Gastroesophageal sphincter (tissue), 4 donors: ENCODE results near the gene BHLHE40. TPM values are rescaled to one million over a fixed set of nuclear protein-coding genes. Genes with fewer than 3 reads are reported as not detected.
A peak's percentile ranks its signal among the peaks of the same experiment; 100 is the strongest.

ENCODE experiments used
- ATAC-seq: fragments of 150-250 bp; one replicate; pipeline ENCODE4 v1.9.1; 2016; ENCODE audit warnings: mild to moderate bottlenecking, moderate library complexity
- H3K27ac ChIP-seq, 4 donors: fragments of 200-600 bp; sonication (generic) in 3 of 4; 1 replicate in 3 of 4; 2 replicates in 1 of 4; pipeline ENCODE4 v1.5.1; 2016 to 2019
- H3K27me3 ChIP-seq: fragments of 200-600 bp; sonication (generic); one replicate; pipeline ENCODE4 v1.5.1; 2019
- H3K36me3 ChIP-seq, 2 donors: fragments of 200-600 bp; sonication (generic); one replicate each; pipeline ENCODE4 v1.5.1; 2019; ENCODE audit warnings: control low read depth in 1 of 2
- H3K4me1 ChIP-seq, 3 donors: fragments of 200-600 bp; sonication (generic); 1 replicate in 2 of 3; 2 replicates in 1 of 3; pipeline ENCODE4 v1.5.1; 2016 to 2019; ENCODE audit warnings: control low read depth in 2 of 3
- H3K4me3 ChIP-seq, 2 donors: fragments of 200-600 bp; sonication (generic); one replicate each; pipeline ENCODE4 v1.5.1; 2019; ENCODE audit warnings: mild to moderate bottlenecking in 1 of 2, moderate library complexity in 1 of 2
- H3K9me3 ChIP-seq, 3 donors: fragments of 200-600 bp; sonication (generic); one replicate each; pipeline ENCODE4 v1.5.1; 2017 to 2019; ENCODE audit warnings: control low read depth in 2 of 3
- EP300 ChIP-seq: sonication (generic); formaldehyde crosslinking; IDR thresholded peaks from one replicate; pipeline ENCODE4 v1.6.1; 2017; ENCODE audit warnings: antibody characterized with exemption, mild to moderate bottlenecking
- POLR2A ChIP-seq, 2 donors: fragments of 450-650 bp; IDR thresholded peaks; one replicate each; pipeline ENCODE4 v1.6.1; 2017; ENCODE audit warnings: antibody characterized with exemption in 2 of 2, mild to moderate bottlenecking in 2 of 2, moderate library complexity in 1 of 2
- POLR2AphosphoS5 ChIP-seq: sonication (generic); formaldehyde crosslinking; IDR thresholded peaks from one replicate; pipeline ENCODE4 v1.6.1; 2017; ENCODE audit warnings: antibody characterized with exemption
- WGBS, 2 donors: methylation state at CpG; one replicate each; pipeline ENCODE4 v1.1.5; 2018; ENCODE audit warnings: low coverage in 1 of 2; 5-methylcytosine and 5-hydroxymethylcytosine counted together
- total RNA-seq, 4 donors: library from RNA; depleted of rRNA; stranded (reverse); fragments of >200 nt; gene quantifications; one replicate each; pipeline ENCODE4 v1.1.0, GENCODE V29; 2016
- TF ChIP-seq, protein P1 (sequence below), 4 experiments: fragments of 200-600 bp in 2 of 4; fragments of 450-650 bp in 2 of 4; sonication (generic) in 1 of 4; IDR thresholded peaks; one replicate each; pipeline ENCODE4 v1.5.1; 2017 to 2019; ENCODE audit warnings: antibody characterized with exemption in 4 of 4, mild to moderate bottlenecking in 2 of 4, moderate library complexity in 2 of 4

BHLHE40 gene
- total RNA-seq, 4 donors from 2014 or later: 7.8 to 46.0 (median 14.0) TPM

DNA sequence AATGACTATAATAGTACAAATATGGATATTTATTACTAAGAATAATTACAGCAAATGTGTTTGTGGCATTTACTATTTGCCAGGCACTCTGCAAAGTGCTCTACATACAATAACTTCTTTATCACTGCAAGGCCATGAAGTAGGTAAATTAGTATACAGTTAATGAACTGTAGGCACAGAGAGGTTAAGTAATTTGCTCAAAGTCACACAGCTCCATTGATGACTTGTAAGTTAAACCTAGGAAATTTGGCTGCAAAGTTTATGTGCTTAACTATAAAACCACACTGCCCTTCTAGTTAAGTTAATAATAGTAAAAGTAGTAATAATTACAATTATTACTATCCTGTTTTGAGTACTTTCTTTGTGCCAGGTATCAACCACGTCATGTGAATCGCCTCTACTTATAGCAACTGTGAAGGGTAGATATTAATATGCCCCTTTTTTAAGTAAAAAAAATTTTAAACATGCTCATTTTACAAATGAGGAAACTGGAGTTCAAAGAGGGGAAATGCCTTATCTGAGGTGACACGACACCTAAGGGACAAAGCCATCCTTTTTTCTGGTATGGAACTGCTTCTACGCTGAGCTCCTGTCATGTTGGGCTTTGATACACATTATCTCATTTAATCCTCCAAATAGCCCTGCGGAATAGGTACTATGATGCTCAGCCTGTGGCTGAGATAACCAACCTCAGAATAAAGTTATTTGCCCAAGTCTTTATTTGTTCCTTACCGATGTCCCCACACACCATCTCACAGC lies 8.5 kb downstream of the BHLHE40 start:
- ATAC-seq: no peak
- H3K36me3 ChIP-seq: peaks cover 0 to 9% of the 10 kb centered on the region in 2 donors
- peak overlapping the region; percentile 95 to 100 (median 97) for H3K27ac ChIP-seq
- H3K27me3 ChIP-seq: no peaks in the 10 kb centered on the region
- no peaks in the 10 kb centered on the region for H3K9me3 ChIP-seq
- TF ChIP-seq POLR2AphosphoS5 (no peak), POLR2A (IDR thresholded peaks at IDR 0.05) (no peak), EP300 (no peak)
- TF ChIP-seq, protein P1, sequence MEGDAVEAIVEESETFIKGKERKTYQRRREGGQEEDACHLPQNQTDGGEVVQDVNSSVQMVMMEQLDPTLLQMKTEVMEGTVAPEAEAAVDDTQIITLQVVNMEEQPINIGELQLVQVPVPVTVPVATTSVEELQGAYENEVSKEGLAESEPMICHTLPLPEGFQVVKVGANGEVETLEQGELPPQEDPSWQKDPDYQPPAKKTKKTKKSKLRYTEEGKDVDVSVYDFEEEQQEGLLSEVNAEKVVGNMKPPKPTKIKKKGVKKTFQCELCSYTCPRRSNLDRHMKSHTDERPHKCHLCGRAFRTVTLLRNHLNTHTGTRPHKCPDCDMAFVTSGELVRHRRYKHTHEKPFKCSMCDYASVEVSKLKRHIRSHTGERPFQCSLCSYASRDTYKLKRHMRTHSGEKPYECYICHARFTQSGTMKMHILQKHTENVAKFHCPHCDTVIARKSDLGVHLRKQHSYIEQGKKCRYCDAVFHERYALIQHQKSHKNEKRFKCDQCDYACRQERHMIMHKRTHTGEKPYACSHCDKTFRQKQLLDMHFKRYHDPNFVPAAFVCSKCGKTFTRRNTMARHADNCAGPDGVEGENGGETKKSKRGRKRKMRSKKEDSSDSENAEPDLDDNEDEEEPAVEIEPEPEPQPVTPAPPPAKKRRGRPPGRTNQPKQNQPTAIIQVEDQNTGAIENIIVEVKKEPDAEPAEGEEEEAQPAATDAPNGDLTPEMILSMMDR (IDR thresholded peaks at IDR 0.05): no peak
- H3K4me1 ChIP-seq: peaks cover 12 to 66% (median 46%) of the 10 kb centered on the region in 3 donors
- 82 to 88% methylated on average over 5 to 6 of the region's 6 CpGs for WGBS, 2 donors
- H3K4me3 ChIP-seq: peak overlapping the region; percentile 47

DNA sequence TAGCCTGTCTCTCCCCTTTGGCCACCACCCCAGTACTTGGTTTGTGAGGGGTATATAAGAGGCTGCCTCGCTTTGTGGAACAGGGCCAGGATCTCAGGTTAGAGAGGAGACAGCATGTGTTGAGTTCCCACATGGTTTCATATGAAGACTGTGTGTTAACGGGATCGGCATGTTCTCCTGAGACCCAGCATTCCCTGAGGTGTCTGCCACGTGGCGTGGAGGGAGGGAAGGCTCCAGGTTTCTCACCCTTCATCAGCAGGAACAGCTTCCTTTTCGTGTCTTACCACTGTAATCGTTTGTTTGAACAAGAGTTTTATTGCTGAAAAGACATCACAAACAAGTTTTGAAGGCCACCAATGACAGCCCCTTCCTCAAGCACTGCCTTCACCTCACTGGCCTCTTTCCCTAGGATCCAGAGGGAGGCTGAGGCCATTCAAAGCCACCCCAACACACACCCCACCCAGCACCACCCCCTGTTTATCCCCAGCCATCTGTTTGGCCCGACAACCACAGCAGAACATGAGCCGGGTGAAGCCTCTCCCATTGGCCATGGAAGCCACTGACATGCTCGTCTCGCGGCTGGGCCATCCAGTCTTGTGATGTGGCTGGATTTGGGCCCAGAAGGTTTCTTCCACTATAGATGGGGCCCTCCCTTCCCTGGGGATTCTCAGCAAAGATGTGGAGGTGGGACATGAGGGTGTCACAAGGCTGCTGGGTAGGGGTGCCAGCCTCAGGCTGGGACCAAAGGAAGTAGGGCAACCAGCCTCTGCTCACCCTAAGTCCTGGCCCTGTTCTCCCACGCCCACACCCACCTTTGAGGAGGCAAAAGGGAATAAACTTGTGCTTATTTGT lies 10.0 kb downstream of the BHLHE40 start:
- Histone ChIP-seq H3K27me3 (no peaks in the 10 kb centered on the region), H3K4me1 (peaks cover 12 to 51% (median 31%) of the 10 kb centered on the region in 3 donors), H3K36me3 (no peaks in the 10 kb centered on the region), H3K4me3 (no peak overlapping the region), H3K27ac (peak overlapping the region in 3 of 4 donors; percentile 95 to 100 (median 96)), H3K9me3 (no peaks in the 10 kb centered on the region)
- WGBS, 2 donors: 56 to 73% methylated on average over 7 to 8 of the region's 13 CpGs
- no peak for TF ChIP-seq POLR2AphosphoS5
- no peak for TF ChIP-seq POLR2A (IDR thresholded peaks at IDR 0.05)
- TF ChIP-seq EP300: no peak
- TF ChIP-seq, protein P1 (IDR thresholded peaks at IDR 0.05): no peak
- ATAC-seq: no peak

DNA sequence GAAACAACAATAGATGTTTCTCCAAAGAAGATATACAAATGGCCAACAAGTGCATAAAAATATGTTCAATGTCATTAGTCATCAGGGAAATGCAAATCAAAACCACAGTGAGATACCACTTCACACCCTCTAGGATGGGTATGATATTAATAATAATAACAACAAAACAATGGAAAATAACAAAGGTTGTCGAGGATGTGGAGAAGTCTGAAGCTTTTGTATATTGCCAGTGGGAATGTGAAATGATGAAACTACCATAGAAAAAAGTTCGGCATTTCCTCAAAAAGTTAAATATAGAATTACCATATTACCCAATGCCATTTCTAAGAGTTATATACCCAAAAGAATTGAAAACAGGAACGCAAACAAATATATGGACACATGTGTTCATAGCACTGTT lies 10.8 kb downstream of the BHLHE40 start:
- TF ChIP-seq EP300: no peak
- TF ChIP-seq, protein P1 (IDR thresholded peaks at IDR 0.05): no peak
- no peak for TF ChIP-seq POLR2A (IDR thresholded peaks at IDR 0.05)
- TF ChIP-seq POLR2AphosphoS5: no peak
- no peak overlapping the region for H3K4me3 ChIP-seq
- H3K36me3 ChIP-seq: no peaks in the 10 kb centered on the region
- ATAC-seq: no peak
- H3K4me1 ChIP-seq: peaks cover 12 to 49% (median 29%) of the 10 kb centered on the region in 3 donors
- WGBS, 2 donors: 67 to 84% methylated on average over 3 of the region's 3 CpGs
- peak overlapping the region in 2 of 4 donors; percentile 95 to 96 for H3K27ac ChIP-seq
- no peaks in the 10 kb centered on the region for H3K9me3 ChIP-seq
- no peaks in the 10 kb centered on the region for H3K27me3 ChIP-seq

DNA sequence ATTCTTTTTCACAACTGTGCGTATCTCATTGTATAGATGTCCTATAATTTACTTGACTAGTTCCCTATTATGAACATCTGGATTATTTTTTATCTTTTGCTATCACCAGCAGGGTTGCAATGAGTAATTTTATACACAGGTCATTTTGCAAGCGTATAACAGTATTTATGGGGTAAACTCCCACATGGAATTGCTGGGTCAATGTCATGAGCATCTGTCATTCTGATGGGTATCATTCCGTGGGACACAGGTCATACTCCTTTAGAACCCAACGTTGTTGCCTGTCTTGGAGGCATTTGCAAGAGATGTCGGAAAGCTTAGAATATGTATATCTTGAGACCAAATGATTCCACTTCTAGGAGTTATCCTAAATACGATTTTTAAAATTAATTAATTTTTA lies 12.9 kb downstream of the BHLHE40 start:
- ATAC-seq: no peak
- Histone ChIP-seq H3K4me1 (peaks cover 0 to 37% (median 14%) of the 10 kb centered on the region in 3 donors), H3K36me3 (no peaks in the 10 kb centered on the region), H3K27me3 (no peaks in the 10 kb centered on the region), H3K4me3 (no peak overlapping the region), H3K9me3 (no peaks in the 10 kb centered on the region), H3K27ac (no peak overlapping the region)
- TF ChIP-seq POLR2AphosphoS5 (no peak), EP300 (no peak), POLR2A (IDR thresholded peaks at IDR 0.05) (no peak)
- TF ChIP-seq, protein P1 (IDR thresholded peaks at IDR 0.05): no peak
- 79 to 84% methylated on average over 6 of the region's 6 CpGs for WGBS, 2 donors
